GF-D8 (cell line): ENCODE measurements around the gene VCL.
"Not testable (repeated sequence)": the region's sequence is repeated elsewhere in the genome, so short reads cannot be mapped to it uniquely, and the experiment has no call there.

Experiments used
- DNase-seq: peaks from one replicate; lab custom pipeline; 2025; lab: John Stamatoyannopoulos, UW

VCL gene

GRCh38 chr10:73997787-73998622 lies at the start of gene VCL:
VCL (plus strand) TSS chr10:73998116; CDS start chr10:73998208, 92 bp downstream.
- peak; percentile 76 for DNase-seq

GRCh38 chr10:73948947-73949633 lies 48.8 kb upstream of the VCL start:
- no peak for DNase-seq

- no peak for DNase-seq
Observed at GRCh38 chr10:73950155-73950948, 47.6 kb upstream of the VCL start.

- peak; percentile 83 for DNase-seq
Observed at GRCh38 chr10:73953665-73954064, 44.3 kb upstream of the VCL start.

GRCh38 chr10:73954737-73955136 lies 43.2 kb upstream of the VCL start:
- no peak for DNase-seq

- no peak for DNase-seq
Observed at GRCh38 chr10:73955719-73956118, 42.2 kb upstream of the VCL start.

GRCh38 chr10:73956476-73957359 lies 41.2 kb upstream of the VCL start:
- DNase-seq: peak; percentile 95

- DNase-seq: peak; percentile 29
Observed at GRCh38 chr10:73959484-73960243, 38.3 kb upstream of the VCL start.

GRCh38 chr10:73962386-73962785 lies 35.5 kb upstream of the VCL start:
- DNase-seq: no peak

- DNase-seq: not testable (repeated sequence)
Observed at GRCh38 chr10:73963533-73963932, 34.4 kb upstream of the VCL start.

GRCh38 chr10:73964743-73965142 lies 33.2 kb upstream of the VCL start:
- no peak for DNase-seq

GRCh38 chr10:73965267-73965889 lies 32.5 kb upstream of the VCL start:
- not testable (repeated sequence) for DNase-seq

GRCh38 chr10:73965890-73966768 lies 31.8 kb upstream of the VCL start:
- no peak for DNase-seq

- DNase-seq: no peak
Observed at GRCh38 chr10:73967022-73967429, 30.9 kb upstream of the VCL start.

GRCh38 chr10:73967544-73967943 lies 30.4 kb upstream of the VCL start:
- DNase-seq: no peak

- no peak for DNase-seq
Observed at GRCh38 chr10:73968098-73968521, 29.8 kb upstream of the VCL start.

- no peak for DNase-seq
Observed at GRCh38 chr10:73969224-73969841, 28.6 kb upstream of the VCL start.

GRCh38 chr10:73970845-73971244 lies 27.1 kb upstream of the VCL start:
- DNase-seq: no peak
